Immature natural killer cell (primary cell): ENCODE data around the gene CIAO2A. TPM values are rescaled to one million over a fixed set of nuclear protein-coding genes. Genes with fewer than 3 reads are reported as not detected.
A peak's percentile ranks its signal among the peaks of the same experiment; 100 is the strongest.
"Not testable (repeated sequence)": the region's sequence is repeated elsewhere in the genome, so short reads cannot be mapped to it uniquely, and the experiment has no call there.

Experiments
- DNase-seq, 3 donors: peaks; one replicate each; pipeline ENCODE4 v3.0.0; 2022; ENCODE audit warnings: mixed read lengths in 1 of 3
- H3K27ac Mint-ChIP-seq, 6 donors: one replicate each; pipeline ENCODE4 v1.8.0; 2020; ENCODE audit warnings: mixed read lengths in 6 of 6, mild to moderate bottlenecking in 5 of 6, inconsistent platforms in 4 of 6, moderate library complexity in 3 of 6
- H3K27me3 Mint-ChIP-seq, 3 donors: one replicate each; pipeline ENCODE4 v1.8.0; 2020 to 2021; ENCODE audit warnings: low read depth in 3 of 3, mild to moderate bottlenecking in 3 of 3, mixed read lengths in 3 of 3, moderate library complexity in 3 of 3, inconsistent platforms in 1 of 3
- H3K36me3 Mint-ChIP-seq, 3 donors: one replicate each; pipeline ENCODE4 v1.8.0; 2020; ENCODE audit warnings: mixed read lengths in 3 of 3, inconsistent platforms in 2 of 3, mild to moderate bottlenecking in 2 of 3
- H3K4me1 Mint-ChIP-seq, 2 donors: one replicate each; pipeline ENCODE4 v1.8.0; 2020; ENCODE audit warnings: inconsistent platforms in 2 of 2, mild to moderate bottlenecking in 2 of 2, mixed read lengths in 2 of 2, moderate library complexity in 1 of 2
- H3K4me3 Mint-ChIP-seq, 5 donors: one replicate each; pipeline ENCODE4 v1.8.0; 2020; ENCODE audit warnings: mild to moderate bottlenecking in 5 of 5, mixed read lengths in 5 of 5, inconsistent platforms in 3 of 5, moderate library complexity in 3 of 5
- H3K9me3 Mint-ChIP-seq, 6 donors: one replicate each; pipeline ENCODE4 v1.8.0; 2020; ENCODE audit warnings: mild to moderate bottlenecking in 6 of 6, mixed read lengths in 6 of 6, inconsistent platforms in 4 of 6, moderate library complexity in 3 of 6
- polyA plus RNA-seq, 3 donors: library from polyadenylated mRNA; unstranded; fragments of 300-500 nt; fragmentation: Illumina TruSeq; gene quantifications; one replicate each; pipeline ENCODE4 v1.2.3, GENCODE V29; 2021

Gene CIAO2A
- polyA plus RNA-seq, 3 donors from 2014 or later: 67.1 to 168 (median 102) TPM

DNA sequence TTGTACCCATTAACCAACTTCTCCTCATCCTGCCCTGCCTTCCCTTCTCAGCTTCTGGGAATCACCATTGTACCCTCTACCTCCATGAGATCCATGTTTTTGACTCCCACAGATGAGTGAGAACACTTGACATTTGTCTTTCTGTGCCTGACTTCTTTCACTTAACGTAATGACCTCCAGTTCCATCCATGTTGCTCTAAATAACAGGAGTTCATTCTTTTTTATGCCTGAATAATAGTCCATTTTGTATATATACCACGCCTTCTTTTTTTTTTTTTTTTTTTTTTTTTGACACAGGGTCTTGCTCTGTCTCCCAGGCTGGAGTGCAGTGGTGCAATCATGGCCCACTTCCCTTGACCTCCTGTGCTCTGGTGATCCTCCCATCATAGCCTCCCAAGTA is 8.9 kb upstream of the CIAO2A start:
- Mint-ChIP-seq H3K9me3 (no peaks in the 10 kb centered on the region), H3K4me3 (no peak overlapping the region), H3K4me1 (peaks cover 24 to 72% of the 10 kb centered on the region in 2 donors), H3K27ac (peak overlapping the region in 1 of 6 donors; percentile 20), H3K27me3 (peaks cover 0 to 1% (median 1%) of the 10 kb centered on the region in 3 donors), H3K36me3 (peaks cover 0 to 3% (median 0%) of the 10 kb centered on the region in 3 donors)
- DNase-seq: no peak

DNA sequence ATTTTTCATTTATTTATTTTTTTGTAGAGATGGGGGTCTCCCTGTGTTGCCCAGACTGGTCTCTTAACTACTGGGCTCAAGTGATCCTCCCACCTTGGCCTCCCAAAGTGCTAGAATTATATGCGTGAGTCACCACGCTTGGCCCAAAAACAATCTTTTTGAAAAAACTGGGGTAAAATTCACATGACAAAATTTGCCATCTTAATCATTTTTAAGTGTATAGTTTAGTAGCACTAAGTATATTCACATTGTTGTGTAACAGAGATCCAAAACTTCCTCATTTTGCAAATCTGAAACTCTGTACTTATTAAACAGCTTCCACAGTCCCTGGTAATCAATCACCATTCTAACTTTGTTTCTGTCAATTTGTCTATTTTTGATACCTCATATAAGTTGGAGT is 7.3 kb upstream of the CIAO2A start:
- peaks cover 1 to 3% (median 3%) of the 10 kb centered on the region in 3 donors for H3K27me3 Mint-ChIP-seq
- no peaks in the 10 kb centered on the region for H3K9me3 Mint-ChIP-seq
- no peak overlapping the region for H3K4me3 Mint-ChIP-seq
- peaks cover 34 to 73% of the 10 kb centered on the region in 2 donors for H3K4me1 Mint-ChIP-seq
- H3K36me3 Mint-ChIP-seq: peaks cover 0 to 3% (median 0%) of the 10 kb centered on the region in 3 donors
- H3K27ac Mint-ChIP-seq: no peak overlapping the region
- no peak for DNase-seq

- Mint-ChIP-seq H3K27ac (no peak overlapping the region), H3K36me3 (peaks cover 0 to 3% (median 0%) of the 10 kb centered on the region in 3 donors), H3K27me3 (peaks cover 3 to 10% (median 7%) of the 10 kb centered on the region in 3 donors), H3K4me3 (no peak overlapping the region), H3K4me1 (peaks cover 48 to 81% of the 10 kb centered on the region in 2 donors), H3K9me3 (no peaks in the 10 kb centered on the region)
- no peak for DNase-seq
These were observed 5.7 kb upstream of the CIAO2A start for GRCh38 chr15:64099379-64099778.

DNA sequence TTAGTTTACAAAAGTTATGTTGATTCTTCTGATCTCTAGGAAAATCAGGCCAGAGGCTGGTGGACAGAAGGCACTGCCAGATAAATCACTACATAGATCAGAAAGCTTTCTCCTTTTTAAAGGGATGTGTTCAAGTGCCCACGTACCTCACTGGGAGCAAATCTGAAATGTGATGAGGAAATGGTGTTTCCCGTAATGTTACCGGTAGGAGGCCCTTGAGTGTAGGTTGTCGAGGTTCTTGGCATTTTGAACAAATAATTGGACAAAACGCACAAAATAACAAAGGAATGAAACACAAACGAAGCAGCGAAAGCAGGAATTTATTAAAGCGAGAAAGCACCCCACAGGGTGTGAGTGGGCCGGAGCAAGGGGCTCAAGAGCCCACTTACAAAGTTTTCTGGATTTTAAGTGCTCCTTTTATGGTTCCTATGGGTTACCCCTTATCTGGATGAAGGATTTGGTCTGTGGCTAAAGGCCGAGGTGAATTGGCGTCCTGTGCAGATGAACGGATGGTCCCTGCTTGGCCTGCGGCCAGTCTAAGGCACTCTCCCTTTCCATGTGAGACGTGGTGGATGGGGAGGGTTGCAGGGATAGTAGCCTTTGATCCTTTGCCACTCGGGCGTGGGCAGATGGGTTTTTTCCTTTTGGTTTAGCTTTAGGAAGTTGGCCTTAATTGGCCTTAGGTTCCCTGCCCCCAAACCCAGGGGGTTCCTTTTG is 3.2 kb upstream of the CIAO2A start:
- DNase-seq: no peak
- Mint-ChIP-seq H3K4me1 (peaks cover 67 to 85% of the 10 kb centered on the region in 2 donors), H3K9me3 (no peaks in the 10 kb centered on the region), H3K4me3 (peak overlapping the region; percentile 93 to 100 (median 99)), H3K36me3 (peaks cover 0 to 4% (median 0%) of the 10 kb centered on the region in 3 donors), H3K27ac (peak overlapping the region; percentile 93 to 97 (median 96)), H3K27me3 (peaks cover 9 to 17% (median 10%) of the 10 kb centered on the region in 3 donors)

DNA sequence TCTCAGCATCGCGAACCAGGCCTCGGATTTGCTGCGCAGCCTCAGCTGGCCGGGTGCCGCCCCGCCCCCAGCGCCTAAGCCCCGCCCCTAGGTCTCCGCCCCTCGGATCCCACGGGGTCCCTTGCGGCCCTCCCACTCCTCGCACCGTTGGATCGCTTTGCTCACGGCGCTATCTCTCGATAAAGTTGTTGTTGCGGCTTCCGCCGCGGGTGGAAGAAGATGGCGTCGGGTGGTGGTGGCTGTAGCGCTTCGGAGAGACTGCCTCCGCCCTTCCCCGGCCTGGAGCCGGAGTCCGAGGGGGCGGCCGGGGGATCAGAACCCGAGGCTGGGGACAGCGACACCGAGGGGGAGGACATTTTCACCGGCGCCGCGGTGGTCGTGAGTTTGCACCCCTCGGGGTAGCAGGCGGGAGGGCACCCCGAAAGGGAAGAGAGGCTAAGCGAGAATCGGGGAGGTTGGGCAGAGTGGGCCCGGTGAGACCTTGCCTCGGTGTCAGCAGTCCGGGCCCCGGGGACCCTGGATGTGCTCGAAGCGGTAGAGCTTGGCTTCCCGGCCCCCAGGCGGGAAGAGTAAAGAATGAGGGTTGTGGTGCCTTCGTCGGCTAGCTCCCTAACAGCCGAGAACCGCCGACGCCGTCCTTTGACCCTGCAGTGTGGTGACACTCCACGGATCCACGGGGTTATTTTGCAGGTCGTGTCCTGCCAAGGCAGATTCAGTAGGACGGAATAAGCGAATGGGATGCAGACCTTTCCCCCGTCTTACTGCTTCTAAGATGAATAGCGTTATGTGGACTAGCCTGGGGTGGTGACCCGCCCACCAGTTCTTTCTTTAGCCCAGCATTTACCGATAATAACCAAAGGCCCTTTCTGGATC is 2.4 kb upstream of the CIAO2A start, which contains the start of gene SNX1:
Gene SNX1 (plus strand): TSS at position 188 of the 873 bp plus-strand sequence. CDS start 32 bp downstream, at position 220.
- H3K27me3 Mint-ChIP-seq: peaks cover 9 to 17% (median 10%) of the 10 kb centered on the region in 3 donors
- DNase-seq: peak; percentile 94
- peaks cover 0 to 4% (median 0%) of the 10 kb centered on the region in 3 donors for H3K36me3 Mint-ChIP-seq
- peak within 1 kb of the TSS; percentile 93 to 97 (median 96) for H3K27ac Mint-ChIP-seq
- no peaks in the 10 kb centered on the region for H3K9me3 Mint-ChIP-seq
- peak within 1 kb of the TSS; percentile 93 to 100 (median 99) for H3K4me3 Mint-ChIP-seq
- peaks cover 67 to 78% of the 10 kb centered on the region in 2 donors for H3K4me1 Mint-ChIP-seq

DNA sequence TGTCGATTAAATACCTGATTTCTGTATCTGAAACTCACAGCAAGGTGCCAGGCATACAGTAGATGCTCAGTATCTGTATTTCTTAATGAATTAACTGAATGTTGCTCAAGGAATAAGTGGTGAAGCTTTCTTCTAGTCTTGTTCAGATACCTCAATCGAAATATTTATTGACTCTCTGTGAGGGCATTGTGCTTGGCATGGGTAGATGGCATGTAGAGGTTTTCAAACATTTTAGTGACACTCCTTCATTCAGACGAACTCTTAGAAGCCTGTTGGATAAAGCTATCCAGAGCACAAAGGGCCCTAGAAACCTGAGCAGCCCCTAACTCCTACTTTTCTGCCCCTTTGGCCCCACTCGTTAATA is 1.8 kb upstream of the CIAO2A start:
- peaks cover 69 to 82% of the 10 kb centered on the region in 2 donors for H3K4me1 Mint-ChIP-seq
- peak overlapping the region; percentile 93 to 100 (median 99) for H3K4me3 Mint-ChIP-seq
- peak overlapping the region; percentile 93 to 97 (median 96) for H3K27ac Mint-ChIP-seq
- H3K27me3 Mint-ChIP-seq: peaks cover 9 to 17% (median 10%) of the 10 kb centered on the region in 3 donors
- no peaks in the 10 kb centered on the region for H3K9me3 Mint-ChIP-seq
- peaks cover 0 to 4% (median 0%) of the 10 kb centered on the region in 3 donors for H3K36me3 Mint-ChIP-seq
- no peak for DNase-seq

GRCh38 chr15:64092864-64093626 is 593 bp downstream of the CIAO2A start:
- Mint-ChIP-seq H3K9me3 (no peaks in the 10 kb centered on the region), H3K4me3 (peak overlapping the region; percentile 93 to 100 (median 99)), H3K27me3 (peaks cover 10 to 19% (median 11%) of the 10 kb centered on the region in 3 donors), H3K4me1 (peaks cover 65 to 70% of the 10 kb centered on the region in 2 donors), H3K27ac (peak overlapping the region; percentile 95 to 99 (median 98)), H3K36me3 (peaks cover under 1 to 5% (median 1%) of the 10 kb centered on the region in 3 donors)
- peak; percentile 30 to 37 (median 36) for DNase-seq

GRCh38 chr15:64092075-64092820 is 1.4 kb downstream of the CIAO2A start:
- Mint-ChIP-seq H3K9me3 (no peaks in the 10 kb centered on the region), H3K36me3 (peaks cover 5 to 9% (median 6%) of the 10 kb centered on the region in 3 donors), H3K4me1 (peaks cover 57 to 62% of the 10 kb centered on the region in 2 donors)

DNA sequence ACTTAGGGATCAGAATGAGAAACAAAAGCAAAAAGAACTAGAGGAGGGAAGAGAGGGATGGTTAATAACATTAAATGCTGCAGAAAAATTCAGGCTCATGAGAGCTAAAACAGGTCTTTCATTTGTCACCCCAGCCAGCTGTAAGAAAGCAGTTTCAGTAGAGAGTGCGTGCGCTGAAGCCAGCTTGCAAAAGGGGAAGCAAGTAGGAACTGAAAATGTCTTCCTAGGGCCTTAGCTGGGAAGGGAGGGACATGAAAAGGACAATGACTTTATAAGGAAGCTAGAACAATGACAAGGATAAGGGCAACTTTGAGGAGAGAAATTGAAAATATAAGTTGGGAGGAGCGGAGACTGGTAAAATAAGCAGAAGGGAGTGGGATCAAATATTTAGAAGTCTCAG is 3.1 kb downstream of the CIAO2A start:
- peaks cover 2 to 12% (median 8%) of the 10 kb centered on the region in 3 donors for H3K27me3 Mint-ChIP-seq
- peaks cover 5 to 12% (median 6%) of the 10 kb centered on the region in 3 donors for H3K36me3 Mint-ChIP-seq
- H3K4me3 Mint-ChIP-seq: no peak overlapping the region
- peaks cover 40 to 44% of the 10 kb centered on the region in 2 donors for H3K4me1 Mint-ChIP-seq
- DNase-seq: no peak
- H3K9me3 Mint-ChIP-seq: no peaks in the 10 kb centered on the region
- H3K27ac Mint-ChIP-seq: peak overlapping the region in 2 of 6 donors; percentile 3 to 25

More at GRCh38 chr15:64092075-64092820, 1.4 kb downstream of the CIAO2A start:
- peaks cover 10 to 19% (median 11%) of the 10 kb centered on the region in 3 donors for H3K27me3 Mint-ChIP-seq
- H3K4me3 Mint-ChIP-seq: peak overlapping the region; percentile 93 to 100 (median 99)
- DNase-seq: no peak
- peak overlapping the region; percentile 95 to 99 (median 98) for H3K27ac Mint-ChIP-seq

DNA sequence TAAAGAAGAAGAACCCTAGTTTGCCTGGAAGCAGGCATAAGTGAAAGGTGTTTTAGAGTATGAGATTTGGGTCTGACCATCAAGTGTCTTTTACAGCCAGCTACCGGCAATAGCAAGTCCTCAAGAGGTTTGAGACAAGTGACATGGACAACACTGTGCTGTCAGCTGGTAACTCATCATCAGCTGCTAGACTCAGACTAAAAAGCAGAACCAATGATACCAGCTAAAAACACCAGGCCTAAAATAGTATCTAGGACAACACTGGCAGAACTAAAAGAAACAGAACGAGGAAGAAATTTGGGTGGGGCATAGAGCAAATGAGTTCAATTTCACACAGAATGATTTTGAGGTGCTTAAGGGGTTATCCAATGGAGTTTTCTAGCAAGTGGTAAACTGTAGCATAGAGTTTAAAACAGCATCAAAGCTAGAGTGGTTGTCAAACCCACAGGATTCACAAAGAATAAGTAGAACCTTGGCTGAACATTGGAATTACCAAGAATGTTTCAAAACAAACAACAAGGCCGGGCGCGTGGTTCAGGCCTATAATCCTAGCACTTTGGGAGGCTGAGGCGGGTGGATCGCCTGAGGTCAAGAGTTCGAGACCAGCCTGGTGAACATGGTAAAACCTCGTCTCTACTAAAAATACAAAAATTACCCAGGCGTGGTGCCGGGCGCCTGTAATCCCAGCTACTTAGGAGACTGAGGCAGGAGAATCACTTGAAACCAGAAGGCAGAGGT is 3.9 kb downstream of the CIAO2A start:
- Mint-ChIP-seq H3K36me3 (peaks cover 5 to 12% (median 6%) of the 10 kb centered on the region in 3 donors), H3K27ac (no peak overlapping the region), H3K4me1 (peaks cover 32 to 36% of the 10 kb centered on the region in 2 donors), H3K4me3 (no peak overlapping the region), H3K9me3 (no peaks in the 10 kb centered on the region), H3K27me3 (peaks cover 0 to 13% (median 8%) of the 10 kb centered on the region in 3 donors)
- DNase-seq: no peak

- peaks cover 1 to 10% (median 4%) of the 10 kb centered on the region in 3 donors for H3K36me3 Mint-ChIP-seq
- no peaks in the 10 kb centered on the region for H3K9me3 Mint-ChIP-seq
- DNase-seq: no peak
- no peak overlapping the region for H3K4me3 Mint-ChIP-seq
- peaks cover 0 to 2% (median 0%) of the 10 kb centered on the region in 3 donors for H3K27me3 Mint-ChIP-seq
- no peak overlapping the region for H3K27ac Mint-ChIP-seq
- no peaks in the 10 kb centered on the region for H3K4me1 Mint-ChIP-seq
These were observed 10.9 kb downstream of the CIAO2A start for GRCh38 chr15:64082757-64083156.

GRCh38 chr15:64073496-64073895 is 20.1 kb downstream of the CIAO2A start:
- H3K4me1 Mint-ChIP-seq: not testable (repeated sequence)

More at GRCh38 chr15:64073496-64073895, 20.1 kb downstream of the CIAO2A start:
- not testable (repeated sequence) for H3K9me3 Mint-ChIP-seq, H3K4me3 Mint-ChIP-seq, DNase-seq, H3K27me3 Mint-ChIP-seq, H3K27ac Mint-ChIP-seq
- peaks cover 4 to 13% (median 11%) of the 10 kb centered on the region in 3 donors for H3K36me3 Mint-ChIP-seq
